ENCODE results near the gene CAMP.

Gene CAMP

GRCh38 chr3:48214225-48214624, 9.1 kb upstream of the CAMP start:
- Histone ChIP-seq H3K36me3 (replicated peaks; ENCODE audit: low read depth, low read length) (no peaks in the 10 kb centered on the region), H4K20me1 (ENCODE audit: insufficient read depth, low read length) (no peaks in the 10 kb centered on the region), H3K4me2 (ENCODE audit: low read length) (no peak overlapping the region), H3K79me2 (ENCODE audit: low read length) (no peaks in the 10 kb centered on the region; the same call in 1 of the 2 replicates), H3K9me3 (ENCODE audit: insufficient read depth, low read length) (no peaks in the 10 kb centered on the region), H3K27ac (ENCODE audit: low read length) (no peak overlapping the region), H3K9ac (ENCODE audit: low read length) (no peak overlapping the region), H3K27me3 (ENCODE audit: low read depth, low read length) (no peaks in the 10 kb centered on the region), H3K4me1 (ENCODE audit: low read length) (peaks cover 12% of the 10 kb centered on the region), H2AFZ (ENCODE audit: low read depth, low read length) (no peak overlapping the region), H3K4me3 (ENCODE audit: low read length) (no peak overlapping the region)
- no peak for TF ChIP-seq EZH2phosphoT487 (IDR thresholded peaks at IDR 0.05; ENCODE audit: low read depth)
- TF ChIP-seq, protein P1, sequence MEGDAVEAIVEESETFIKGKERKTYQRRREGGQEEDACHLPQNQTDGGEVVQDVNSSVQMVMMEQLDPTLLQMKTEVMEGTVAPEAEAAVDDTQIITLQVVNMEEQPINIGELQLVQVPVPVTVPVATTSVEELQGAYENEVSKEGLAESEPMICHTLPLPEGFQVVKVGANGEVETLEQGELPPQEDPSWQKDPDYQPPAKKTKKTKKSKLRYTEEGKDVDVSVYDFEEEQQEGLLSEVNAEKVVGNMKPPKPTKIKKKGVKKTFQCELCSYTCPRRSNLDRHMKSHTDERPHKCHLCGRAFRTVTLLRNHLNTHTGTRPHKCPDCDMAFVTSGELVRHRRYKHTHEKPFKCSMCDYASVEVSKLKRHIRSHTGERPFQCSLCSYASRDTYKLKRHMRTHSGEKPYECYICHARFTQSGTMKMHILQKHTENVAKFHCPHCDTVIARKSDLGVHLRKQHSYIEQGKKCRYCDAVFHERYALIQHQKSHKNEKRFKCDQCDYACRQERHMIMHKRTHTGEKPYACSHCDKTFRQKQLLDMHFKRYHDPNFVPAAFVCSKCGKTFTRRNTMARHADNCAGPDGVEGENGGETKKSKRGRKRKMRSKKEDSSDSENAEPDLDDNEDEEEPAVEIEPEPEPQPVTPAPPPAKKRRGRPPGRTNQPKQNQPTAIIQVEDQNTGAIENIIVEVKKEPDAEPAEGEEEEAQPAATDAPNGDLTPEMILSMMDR (IDR thresholded peaks at IDR 0.05; ENCODE audit: low read depth, low read length): no peak

- no peak overlapping the region for H2AFZ ChIP-seq (ENCODE audit: low read depth, low read length)
- no peaks in the 10 kb centered on the region; the same call in 1 of the 2 replicates for H3K79me2 ChIP-seq (ENCODE audit: low read length)
- peaks cover 12% of the 10 kb centered on the region for H3K4me1 ChIP-seq (ENCODE audit: low read length)
- H3K4me2 ChIP-seq (ENCODE audit: low read length): no peak overlapping the region
- no peaks in the 10 kb centered on the region for H3K27me3 ChIP-seq (ENCODE audit: low read depth, low read length)
- H3K4me3 ChIP-seq (ENCODE audit: low read length): no peak overlapping the region
- H4K20me1 ChIP-seq (ENCODE audit: insufficient read depth, low read length): no peaks in the 10 kb centered on the region
- no peaks in the 10 kb centered on the region for H3K9me3 ChIP-seq (ENCODE audit: insufficient read depth, low read length)
- no peak overlapping the region for H3K9ac ChIP-seq (ENCODE audit: low read length)
- TF ChIP-seq, protein P1 (IDR thresholded peaks at IDR 0.05; ENCODE audit: low read depth, low read length): no peak
- no peaks in the 10 kb centered on the region for H3K36me3 ChIP-seq (replicated peaks; ENCODE audit: low read depth, low read length)
- H3K27ac ChIP-seq (ENCODE audit: low read length): no peak overlapping the region
Observed at GRCh38 chr3:48215019-48215418, 8.3 kb upstream of the CAMP start.

DNA sequence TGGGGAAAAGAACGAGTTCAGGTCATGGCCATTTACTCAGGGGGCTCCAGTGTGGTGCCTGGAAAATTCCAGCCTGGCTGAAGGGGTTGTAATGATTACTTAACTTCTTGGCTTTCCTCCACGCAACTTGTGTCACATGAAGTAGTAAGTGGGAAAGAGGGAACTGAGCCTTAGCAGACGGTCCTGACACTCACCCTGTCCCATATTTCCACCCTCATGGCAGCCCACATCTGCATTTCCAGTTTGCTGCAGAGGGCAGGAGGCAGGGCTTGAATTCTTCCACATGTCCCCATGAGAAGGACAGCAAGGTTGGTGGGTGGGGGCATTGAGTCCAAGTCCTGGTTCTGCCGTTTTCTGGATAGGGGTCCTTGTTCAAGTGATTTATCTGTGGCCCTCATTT, 7.8 kb upstream of the CAMP start:
- H3K9ac ChIP-seq (ENCODE audit: low read length): no peak overlapping the region
- no peaks in the 10 kb centered on the region for H4K20me1 ChIP-seq (ENCODE audit: insufficient read depth, low read length)
- no peak overlapping the region for H3K27ac ChIP-seq (ENCODE audit: low read length)
- H3K27me3 ChIP-seq (ENCODE audit: low read depth, low read length): no peaks in the 10 kb centered on the region
- no peaks in the 10 kb centered on the region for H3K36me3 ChIP-seq (replicated peaks; ENCODE audit: low read depth, low read length)
- H3K4me3 ChIP-seq (ENCODE audit: low read length): no peak overlapping the region
- TF ChIP-seq EZH2phosphoT487 (IDR thresholded peaks at IDR 0.05; ENCODE audit: low read depth): no peak
- TF ChIP-seq, protein P1 (IDR thresholded peaks at IDR 0.05; ENCODE audit: low read depth, low read length): no peak
- H3K79me2 ChIP-seq (ENCODE audit: low read length): no peaks in the 10 kb centered on the region; the same call in 1 of the 2 replicates
- H2AFZ ChIP-seq (ENCODE audit: low read depth, low read length): no peak overlapping the region
- peaks cover 12% of the 10 kb centered on the region for H3K4me1 ChIP-seq (ENCODE audit: low read length)
- no peak overlapping the region for H3K4me2 ChIP-seq (ENCODE audit: low read length)
- no peaks in the 10 kb centered on the region for H3K9me3 ChIP-seq (ENCODE audit: insufficient read depth, low read length)

- H3K9me3 ChIP-seq (ENCODE audit: insufficient read depth, low read length): no peaks in the 10 kb centered on the region
- H3K27me3 ChIP-seq (ENCODE audit: low read depth, low read length): no peaks in the 10 kb centered on the region
- H3K9ac ChIP-seq (ENCODE audit: low read length): no peak overlapping the region
- no peaks in the 10 kb centered on the region for H4K20me1 ChIP-seq (ENCODE audit: insufficient read depth, low read length)
- peaks cover 12% of the 10 kb centered on the region for H3K4me1 ChIP-seq (ENCODE audit: low read length)
- H3K4me2 ChIP-seq (ENCODE audit: low read length): no peak overlapping the region
- TF ChIP-seq, protein P1 (IDR thresholded peaks at IDR 0.05; ENCODE audit: low read depth, low read length): no peak
- TF ChIP-seq EZH2phosphoT487 (IDR thresholded peaks at IDR 0.05; ENCODE audit: low read depth): no peak
- H3K79me2 ChIP-seq (ENCODE audit: low read length): no peaks in the 10 kb centered on the region; the same call in 1 of the 2 replicates
- no peak overlapping the region for H2AFZ ChIP-seq (ENCODE audit: low read depth, low read length)
- H3K36me3 ChIP-seq (replicated peaks; ENCODE audit: low read depth, low read length): no peaks in the 10 kb centered on the region
- H3K27ac ChIP-seq (ENCODE audit: low read length): no peak overlapping the region
- no peak overlapping the region for H3K4me3 ChIP-seq (ENCODE audit: low read length)
Observed at GRCh38 chr3:48215876-48216275, 7.4 kb upstream of the CAMP start.
